DMS79 (cell line): Measurements from ENCODE around the gene GRID2.
"Not testable (repeated sequence)": the region's sequence is repeated elsewhere in the genome, so short reads cannot be mapped to it uniquely, and the experiment has no call there.

Experiments
- DNase-seq: peaks from one replicate; lab custom pipeline; 2025; lab: John Stamatoyannopoulos, UW

Gene GRID2

GRCh38 chr4:93187892-93188291 is 884.1 kb downstream of the GRID2 start:
- DNase-seq, result no peak

GRCh38 chr4:93199492-93199891 is 895.7 kb downstream of the GRID2 start:
- DNase-seq, result no peak

DNA sequence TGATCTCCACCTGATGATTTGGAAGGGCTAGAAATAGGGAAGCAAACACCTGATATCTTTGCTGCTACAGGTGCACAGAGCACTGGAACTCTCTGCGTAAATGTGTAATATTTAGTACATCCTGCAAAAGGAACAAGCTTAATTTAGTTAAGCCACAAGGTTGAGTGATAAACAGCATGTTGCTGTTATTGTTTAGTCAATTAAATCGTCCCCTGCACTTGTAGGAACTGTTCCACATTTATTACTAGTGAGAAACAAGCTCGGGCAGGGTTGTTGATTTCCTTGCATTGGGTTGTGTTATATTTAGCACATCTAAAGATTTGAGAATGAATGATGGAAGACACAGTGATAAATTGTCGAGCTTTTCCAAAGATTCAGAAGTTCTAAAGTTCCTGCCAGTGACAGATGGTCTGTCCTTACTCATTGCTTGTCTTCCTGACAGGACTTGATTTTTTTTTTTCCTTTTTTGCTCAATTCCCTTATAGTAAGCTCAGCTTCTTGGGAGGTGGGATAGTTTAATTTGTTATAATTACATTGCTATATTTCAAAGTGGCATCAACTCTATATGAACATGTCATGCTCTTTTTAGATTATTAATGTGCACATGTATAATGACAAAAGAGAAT is 897.8 kb downstream of the GRID2 start:
- no peak for DNase-seq

DNA sequence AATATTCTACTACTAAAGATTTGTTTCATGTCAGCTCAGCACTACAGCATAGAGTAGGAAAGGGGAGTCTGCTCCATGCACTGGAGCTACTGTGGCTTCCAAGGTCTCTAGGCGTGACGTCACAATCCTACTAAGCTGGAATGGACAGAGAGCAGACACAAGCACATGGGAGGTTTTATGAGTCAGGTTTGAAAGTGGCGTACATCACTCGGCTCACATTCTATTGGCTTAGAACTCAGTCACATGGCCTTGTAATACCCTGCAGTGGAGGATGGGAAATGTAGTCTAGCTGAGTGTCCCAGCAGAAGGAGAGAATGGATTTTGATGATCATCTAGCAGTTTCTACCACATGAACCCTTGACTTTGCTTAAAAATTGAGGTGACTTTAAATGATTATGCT is 899.9 kb downstream of the GRID2 start:
- DNase-seq, result no peak

DNA sequence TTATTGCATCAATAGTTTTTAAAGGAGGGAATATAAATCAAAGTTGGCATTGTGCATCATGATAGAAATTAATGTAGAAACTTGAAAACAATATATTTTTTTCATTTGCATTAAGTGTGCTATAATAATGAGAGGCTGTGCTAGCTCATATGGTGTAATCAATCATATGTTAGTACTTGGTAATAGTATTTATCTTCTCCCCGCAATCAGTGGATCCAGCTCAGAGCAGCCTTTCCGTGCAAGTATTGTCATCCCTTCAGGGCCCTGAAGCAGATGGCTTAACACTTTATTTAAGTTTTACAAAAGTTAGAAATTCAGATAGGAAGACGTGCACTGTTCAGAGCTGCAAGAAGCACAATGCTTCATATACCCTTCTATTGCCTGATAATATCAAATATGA is 908.5 kb downstream of the GRID2 start:
- DNase-seq, result no peak

DNA sequence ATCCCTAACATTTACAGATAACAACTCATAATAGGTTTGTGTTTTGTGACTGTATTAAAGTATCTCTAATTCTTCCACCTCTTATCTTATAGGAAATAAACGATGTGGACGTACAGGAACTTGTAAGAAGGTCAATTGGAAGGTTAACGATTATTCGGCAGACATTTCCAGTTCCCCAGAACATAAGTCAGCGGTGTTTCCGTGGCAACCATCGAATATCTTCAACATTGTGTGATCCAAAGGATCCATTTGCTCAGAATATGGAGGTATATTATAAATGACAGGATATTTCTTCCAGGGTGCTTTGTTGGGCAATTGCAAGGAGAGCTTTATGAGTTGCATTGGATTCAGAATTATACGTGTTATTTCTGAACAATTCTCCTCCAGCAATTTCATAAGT is 912.9 kb downstream of the GRID2 start:
- no peak for DNase-seq

GRCh38 chr4:93217431-93217830 is 913.7 kb downstream of the GRID2 start:
- DNase-seq, result no peak

GRCh38 chr4:93221771-93222170 is 918.0 kb downstream of the GRID2 start:
- DNase-seq, result no peak

DNA sequence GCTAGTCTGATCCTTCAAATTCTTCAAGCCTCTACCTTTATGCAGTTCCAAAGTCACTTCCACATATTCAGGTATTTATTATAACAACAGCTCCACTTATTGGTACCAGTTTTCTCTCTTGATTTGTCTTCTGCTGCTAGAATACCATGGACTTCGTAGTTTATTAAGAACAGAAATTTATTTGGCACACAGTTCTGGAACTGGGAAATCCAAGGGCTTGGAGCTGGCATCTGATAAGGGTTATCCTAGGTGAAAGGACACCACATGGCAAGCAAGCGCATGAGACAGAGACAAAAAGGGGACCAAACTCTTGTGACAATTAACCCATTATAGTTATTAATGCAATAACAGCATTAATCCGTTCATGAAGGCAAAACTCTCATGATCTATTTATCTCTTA is 924.3 kb downstream of the GRID2 start:
- DNase-seq, result no peak

GRCh38 chr4:93232883-93233282 is 929.1 kb downstream of the GRID2 start:
- DNase-seq, result peak; percentile 14

DNA sequence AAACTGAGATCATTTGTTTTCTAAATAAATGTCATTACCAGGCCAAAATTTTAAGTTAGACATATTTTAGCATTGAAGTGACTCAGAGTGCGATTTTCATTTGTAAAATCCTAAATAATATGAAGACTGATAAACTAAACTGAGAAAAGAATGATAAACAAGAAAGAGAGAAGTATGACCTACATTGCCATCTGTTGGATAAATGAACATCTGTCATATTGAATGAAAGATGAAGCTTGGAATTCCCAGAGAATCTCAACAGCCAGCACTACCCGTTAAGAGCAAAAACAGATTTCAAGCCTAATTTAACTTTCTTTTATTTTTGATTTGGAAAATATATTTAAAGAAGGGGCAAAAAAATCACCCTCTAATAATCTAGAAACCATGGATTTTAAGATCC is 933.8 kb downstream of the GRID2 start:
- DNase-seq, result no peak

- no peak for DNase-seq
Measured at GRCh38 chr4:93243262-93243661, 939.5 kb downstream of the GRID2 start.

DNA sequence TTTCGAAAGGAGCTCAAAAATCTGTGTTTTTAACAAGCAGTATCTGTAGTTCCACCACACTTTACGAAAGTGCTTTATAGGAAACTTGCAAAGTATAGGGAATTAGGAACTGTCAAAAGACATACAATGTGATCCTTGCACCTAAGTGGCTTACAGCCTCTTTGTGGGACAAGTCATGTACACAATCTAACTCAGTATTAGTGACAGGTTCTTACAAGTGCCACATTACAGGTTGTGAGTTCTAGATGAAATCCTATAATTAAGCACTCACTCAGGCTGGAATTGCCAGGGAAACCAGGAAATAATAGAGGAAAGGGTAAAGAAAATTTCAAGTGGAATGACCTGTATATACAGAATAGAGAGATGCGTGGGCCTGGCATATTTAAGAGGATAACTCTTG is 957.4 kb downstream of the GRID2 start:
- no peak for DNase-seq

DNA sequence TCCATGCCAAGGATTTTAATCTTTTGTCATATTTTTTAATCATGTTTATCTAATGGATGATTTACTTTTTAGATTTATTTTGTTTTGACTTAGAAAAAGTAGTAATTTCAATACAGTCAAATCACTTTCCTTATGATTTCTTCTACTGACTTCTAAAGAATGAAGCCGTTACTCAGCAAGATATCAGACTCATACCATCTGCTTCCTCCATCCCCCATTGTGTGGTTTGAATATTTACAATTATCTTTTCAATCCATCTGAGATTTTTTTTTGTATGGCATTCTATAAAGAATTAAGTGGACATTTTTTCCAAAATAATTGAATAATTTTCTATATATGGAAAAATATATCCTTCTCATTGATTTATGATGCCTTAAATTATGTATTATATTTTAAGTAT is 959.4 kb downstream of the GRID2 start:
- DNase-seq, result no peak

DNA sequence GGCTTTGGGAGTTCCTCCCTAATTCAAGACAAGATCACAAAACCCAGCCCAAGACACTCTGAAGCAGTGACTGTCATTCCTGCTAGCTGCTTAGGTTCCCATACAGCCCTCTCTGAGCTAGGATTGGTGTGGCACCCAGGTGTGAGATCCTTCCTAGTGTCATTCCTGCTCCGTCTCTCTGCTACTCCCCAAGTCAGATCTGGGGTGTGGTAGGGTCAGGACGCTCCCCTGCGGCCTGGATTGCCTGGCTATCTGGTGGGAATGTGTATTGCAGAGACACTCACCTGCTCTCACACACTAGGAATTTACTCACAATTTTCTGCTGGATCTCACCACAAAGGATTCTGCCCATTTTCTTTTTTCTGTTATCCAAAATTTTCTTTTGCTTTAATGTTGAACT is 964.0 kb downstream of the GRID2 start:
- no peak for DNase-seq

- DNase-seq, result no peak
Measured at GRCh38 chr4:93285346-93285745, 981.6 kb downstream of the GRID2 start.

GRCh38 chr4:93289241-93289640 is 985.5 kb downstream of the GRID2 start:
- DNase-seq, result no peak

DNA sequence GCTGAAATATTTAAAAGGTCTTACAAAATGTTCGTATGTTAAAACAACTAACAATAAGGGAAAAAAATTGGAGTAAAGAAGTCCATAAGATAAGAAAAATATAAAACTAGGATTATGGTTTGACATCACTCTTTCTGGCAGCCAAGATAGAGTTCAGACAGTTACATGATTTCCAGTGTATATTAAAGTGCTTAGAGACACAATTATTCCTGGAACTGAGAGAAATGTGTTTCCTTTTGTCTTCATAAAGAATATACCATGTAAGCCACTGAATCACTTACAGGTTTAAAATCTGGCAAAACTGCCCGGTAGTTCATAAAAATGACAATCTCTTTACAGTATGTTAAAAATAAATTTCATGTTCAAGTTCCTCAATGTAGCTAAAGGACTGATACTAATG is 986.1 kb downstream of the GRID2 start:
- no peak for DNase-seq

DNA sequence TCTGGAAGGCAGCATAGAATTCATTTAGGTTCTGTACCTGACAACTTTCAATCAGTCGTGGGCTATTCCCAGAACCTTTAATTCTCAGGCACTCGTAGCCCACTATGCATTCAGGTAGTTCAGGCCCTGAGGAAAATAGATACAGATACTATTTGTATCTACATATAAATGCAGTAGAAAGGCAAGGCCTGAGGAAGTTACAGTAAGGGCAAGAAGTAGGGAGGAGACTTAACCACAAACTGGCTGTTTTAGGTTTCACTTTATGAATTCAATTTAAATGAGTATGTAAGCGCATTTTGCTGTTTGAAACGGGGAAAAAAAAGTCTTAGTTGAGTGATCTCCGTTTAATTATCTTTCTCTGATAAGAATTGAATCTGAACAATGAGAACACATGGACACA is 995.4 kb downstream of the GRID2 start:
- DNase-seq, result no peak

DNA sequence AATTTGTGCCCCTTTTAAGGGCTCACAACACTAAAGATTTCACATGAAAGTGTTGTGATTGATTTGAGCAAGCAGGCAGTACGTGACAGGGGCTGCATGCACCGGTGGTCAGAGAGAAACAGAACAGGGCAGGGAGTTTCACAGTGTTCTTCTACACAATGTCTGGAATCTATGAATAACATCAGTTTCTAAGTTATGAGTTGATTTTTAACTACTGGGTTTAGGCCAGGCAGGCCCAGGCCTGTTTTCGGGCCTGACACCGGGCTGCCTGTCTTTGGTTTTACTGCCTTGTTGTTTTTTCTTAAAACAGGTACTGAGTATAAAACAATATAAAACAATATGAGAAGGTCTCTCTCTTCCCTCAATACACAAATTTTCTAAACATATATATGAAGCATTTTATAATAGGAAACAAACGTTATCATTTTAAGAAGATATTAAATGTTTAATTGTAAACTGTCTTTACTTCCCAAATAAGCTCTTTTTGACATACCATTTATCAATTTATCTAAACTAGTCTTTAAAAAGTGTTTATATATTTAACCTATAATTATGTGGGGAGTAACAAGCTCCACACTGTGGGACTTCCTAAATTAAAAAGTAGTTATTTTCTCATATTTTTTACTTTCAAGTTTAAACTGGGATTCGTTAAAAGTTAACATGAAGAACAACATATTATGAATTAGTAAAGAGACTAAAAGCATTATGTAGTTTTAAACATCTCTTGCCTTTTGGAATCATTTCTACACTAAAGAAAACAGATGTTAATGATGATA is 997.2 kb downstream of the GRID2 start:
- not testable (repeated sequence) for DNase-seq

DNA sequence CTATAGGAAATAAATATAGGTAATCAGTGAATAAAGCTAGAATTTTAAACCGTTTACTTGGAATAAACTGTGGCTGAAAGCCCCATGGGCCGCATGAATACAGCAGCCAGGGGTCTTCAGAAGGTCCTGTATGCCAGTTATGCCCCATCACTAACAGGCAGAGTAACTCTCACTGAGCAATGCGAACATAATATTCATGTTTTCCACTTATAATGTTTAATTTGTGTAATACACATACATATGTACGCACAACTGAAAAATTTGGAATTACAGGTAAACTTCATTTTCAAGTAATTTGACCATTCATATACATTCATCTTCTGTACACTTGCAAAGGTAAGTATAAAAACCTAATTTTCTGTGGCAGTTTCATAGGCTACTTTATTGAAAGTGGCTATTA is 998.5 kb downstream of the GRID2 start:
- no peak for DNase-seq

DNA sequence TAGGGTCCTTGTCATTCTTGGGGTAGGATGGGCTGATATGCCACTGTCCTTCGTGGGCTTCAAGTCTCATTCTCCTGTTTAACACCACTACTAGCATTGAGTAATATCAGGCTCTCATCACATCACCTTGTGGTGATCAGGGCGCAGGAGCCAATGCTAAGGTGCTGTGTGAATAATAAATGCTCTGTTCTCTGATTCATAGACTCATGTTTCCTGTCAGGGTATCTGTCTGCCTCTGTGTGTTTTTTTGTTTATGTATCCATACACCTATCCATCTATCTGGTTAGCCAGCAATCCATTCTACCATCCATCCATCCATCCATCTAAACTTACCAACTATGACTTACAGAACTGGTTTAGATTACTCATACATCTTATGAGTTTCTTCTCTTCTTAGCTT is 999.7 kb downstream of the GRID2 start:
- no peak for DNase-seq

DNA sequence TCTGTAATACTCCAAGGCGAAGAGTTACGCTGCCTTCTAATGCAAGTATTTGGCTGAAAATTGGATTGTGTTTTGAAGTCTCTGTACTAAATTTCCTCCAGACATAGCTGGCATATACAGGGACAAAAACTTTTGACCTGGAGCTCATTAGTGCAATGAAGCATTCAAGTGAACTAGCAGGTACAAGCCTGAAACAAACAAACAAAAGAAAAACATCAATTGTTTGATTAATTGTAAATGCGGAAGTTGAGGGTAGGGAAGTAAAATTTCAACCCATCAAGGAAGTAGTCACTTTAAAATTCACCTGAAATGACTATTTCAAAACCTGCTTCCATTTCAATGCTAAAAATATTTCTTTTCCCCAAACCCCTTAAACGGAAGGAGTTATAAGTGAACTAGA is 1008.5 kb downstream of the GRID2 start:
- DNase-seq, result peak; percentile 23

DNA sequence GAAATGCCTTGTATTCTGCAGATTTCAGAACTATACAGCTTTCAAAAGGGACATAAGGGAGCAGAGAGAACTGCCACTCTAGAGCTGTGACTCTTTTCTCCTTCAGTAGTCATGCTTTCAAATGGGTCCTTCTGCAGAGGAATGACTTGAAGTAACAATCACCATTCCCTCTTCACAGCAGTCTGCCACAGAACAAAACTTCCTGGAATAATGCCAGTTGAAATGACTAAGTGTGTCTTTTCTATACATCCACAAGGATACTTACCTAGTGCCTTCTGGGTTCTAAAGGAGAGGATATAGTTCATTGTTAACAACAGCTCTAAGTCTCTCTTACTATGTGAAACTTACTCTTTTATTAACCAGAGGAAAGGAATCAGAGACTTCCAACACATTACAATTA is 1009.4 kb downstream of the GRID2 start:
- no peak for DNase-seq
